Upper lobe of left lung (tissue), 4 donors: ENCODE results near the gene CHSY1.

Source experiments
- EP300 ChIP-seq, 4 donors: sonication (generic); formaldehyde crosslinking; IDR thresholded peaks; one replicate each; pipeline ENCODE4 v1.5.1; 2017; ENCODE audit warnings: antibody characterized with exemption in 4 of 4, control low read depth in 2 of 4
- POLR2AphosphoS5 ChIP-seq, 2 donors: sonication (generic); formaldehyde crosslinking; IDR thresholded peaks; one replicate each; pipeline ENCODE4 v1.5.1; 2017; ENCODE audit warnings: antibody characterized with exemption in 2 of 2
- TF ChIP-seq, protein P1 (sequence below), 6 experiments: fragments of 450-650 bp in 4 of 6; fragments of 200-600 bp in 2 of 6; sonication (generic) in 2 of 6; IDR thresholded peaks; one replicate each; pipeline ENCODE4 v1.5.1; 2016 to 2019; ENCODE audit warnings: antibody characterized with exemption in 6 of 6

DNA sequence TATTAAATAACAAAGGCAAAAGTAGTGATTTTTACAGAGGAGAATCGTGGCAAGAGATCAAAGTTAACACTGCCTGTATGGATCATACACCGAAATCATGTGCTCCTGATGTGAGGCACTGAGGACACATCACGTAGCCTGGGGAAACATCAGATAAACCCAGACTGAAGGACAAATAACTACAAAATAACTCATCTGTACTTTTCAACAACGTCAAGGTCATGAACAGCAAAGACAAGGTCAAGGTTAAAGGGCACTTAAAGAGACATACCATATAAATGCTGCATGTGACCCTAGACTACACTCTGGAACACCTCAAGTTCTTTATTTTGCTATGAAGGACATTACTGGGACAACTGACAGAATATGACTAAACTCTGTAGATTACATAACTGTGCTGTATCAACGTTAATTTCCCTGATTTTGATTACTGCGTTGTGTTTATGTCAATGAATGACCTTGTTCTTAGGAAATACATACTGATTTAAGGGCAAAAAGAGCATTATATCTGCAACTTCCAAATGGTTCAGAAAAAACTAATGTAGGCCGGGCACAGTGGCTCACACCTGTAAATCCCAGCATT lies 48.1 kb downstream of the CHSY1 start:
- TF ChIP-seq, protein P1, sequence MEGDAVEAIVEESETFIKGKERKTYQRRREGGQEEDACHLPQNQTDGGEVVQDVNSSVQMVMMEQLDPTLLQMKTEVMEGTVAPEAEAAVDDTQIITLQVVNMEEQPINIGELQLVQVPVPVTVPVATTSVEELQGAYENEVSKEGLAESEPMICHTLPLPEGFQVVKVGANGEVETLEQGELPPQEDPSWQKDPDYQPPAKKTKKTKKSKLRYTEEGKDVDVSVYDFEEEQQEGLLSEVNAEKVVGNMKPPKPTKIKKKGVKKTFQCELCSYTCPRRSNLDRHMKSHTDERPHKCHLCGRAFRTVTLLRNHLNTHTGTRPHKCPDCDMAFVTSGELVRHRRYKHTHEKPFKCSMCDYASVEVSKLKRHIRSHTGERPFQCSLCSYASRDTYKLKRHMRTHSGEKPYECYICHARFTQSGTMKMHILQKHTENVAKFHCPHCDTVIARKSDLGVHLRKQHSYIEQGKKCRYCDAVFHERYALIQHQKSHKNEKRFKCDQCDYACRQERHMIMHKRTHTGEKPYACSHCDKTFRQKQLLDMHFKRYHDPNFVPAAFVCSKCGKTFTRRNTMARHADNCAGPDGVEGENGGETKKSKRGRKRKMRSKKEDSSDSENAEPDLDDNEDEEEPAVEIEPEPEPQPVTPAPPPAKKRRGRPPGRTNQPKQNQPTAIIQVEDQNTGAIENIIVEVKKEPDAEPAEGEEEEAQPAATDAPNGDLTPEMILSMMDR (IDR thresholded peaks at IDR 0.05), result no peak
- no peak for TF ChIP-seq EP300 (IDR thresholded peaks at IDR 0.05)
- no peak for TF ChIP-seq POLR2AphosphoS5 (IDR thresholded peaks at IDR 0.05)
